Cardiac muscle cell (in vitro differentiated cells and primary cell): Measurements from ENCODE around the gene TUBB8. TPM values are rescaled to one million over a fixed set of nuclear protein-coding genes. Genes with fewer than 3 reads are reported as not detected.

Source experiments
- DNase-seq, 2 donors: peaks; one replicate each; pipeline versions ENCODE4 v3.0.0 to v3.0.0-alpha.2; 2010 to 2017; ENCODE audit warnings: low read depth in 1 of 2, low spot score in 1 of 2
- H3K27ac ChIP-seq: fragments of 200-600 bp; sonication (generic); 2 replicates; pipeline ENCODE4 v1.5.1; 2016
- H3K27me3 ChIP-seq: fragments of 200-600 bp; sonication (generic); 2 replicates; pipeline ENCODE4 v1.6.0; 2016; ENCODE audit warnings: control low read depth
- H3K36me3 ChIP-seq: fragments of 200-600 bp; sonication (generic); 2 replicates; pipeline ENCODE4 v1.5.1; 2016; ENCODE audit warnings: control low read depth
- H3K4me1 ChIP-seq: fragments of 200-600 bp; sonication (generic); 2 replicates; pipeline ENCODE4 v1.8.1; 2017; ENCODE audit warnings: low read depth, mild to moderate bottlenecking, mixed run types
- H3K4me3 ChIP-seq: fragments of 200-600 bp; sonication (generic); 2 replicates; pipeline ENCODE4 v1.5.1; 2016; ENCODE audit warnings: mild to moderate bottlenecking
- H3K9me3 ChIP-seq: fragments of 200-600 bp; sonication (generic); 2 replicates; pipeline ENCODE4 v1.5.1; 2017; ENCODE audit warnings: low read depth, mild to moderate bottlenecking, control low read depth
- polyA plus RNA-seq: library from polyadenylated mRNA; unstranded; fragments of >200 nt; fragmentation: Nextera tagmentation; extraction: Ambion mirVana; gene quantifications from 2 replicates; pipeline ENCODE4 v1.2.1, GENCODE V29; 2016
- total RNA-seq: library from RNA; depleted of rRNA; stranded (reverse); fragments of >200 nt; gene quantifications from 2 replicates; pipeline ENCODE4 v1.2.3, GENCODE V29; 2016
- TF ChIP-seq, protein P1 (sequence below): IDR thresholded peaks from 2 replicates; pipeline ENCODE4 v1.5.1; 2012; ENCODE audit warnings: low read depth, mild to moderate bottlenecking, low read length

TUBB8 gene
- total and polyA plus RNA-seq, 2 experiments from 2014 or later: 0.36 TPM; not detected in 1

DNA sequence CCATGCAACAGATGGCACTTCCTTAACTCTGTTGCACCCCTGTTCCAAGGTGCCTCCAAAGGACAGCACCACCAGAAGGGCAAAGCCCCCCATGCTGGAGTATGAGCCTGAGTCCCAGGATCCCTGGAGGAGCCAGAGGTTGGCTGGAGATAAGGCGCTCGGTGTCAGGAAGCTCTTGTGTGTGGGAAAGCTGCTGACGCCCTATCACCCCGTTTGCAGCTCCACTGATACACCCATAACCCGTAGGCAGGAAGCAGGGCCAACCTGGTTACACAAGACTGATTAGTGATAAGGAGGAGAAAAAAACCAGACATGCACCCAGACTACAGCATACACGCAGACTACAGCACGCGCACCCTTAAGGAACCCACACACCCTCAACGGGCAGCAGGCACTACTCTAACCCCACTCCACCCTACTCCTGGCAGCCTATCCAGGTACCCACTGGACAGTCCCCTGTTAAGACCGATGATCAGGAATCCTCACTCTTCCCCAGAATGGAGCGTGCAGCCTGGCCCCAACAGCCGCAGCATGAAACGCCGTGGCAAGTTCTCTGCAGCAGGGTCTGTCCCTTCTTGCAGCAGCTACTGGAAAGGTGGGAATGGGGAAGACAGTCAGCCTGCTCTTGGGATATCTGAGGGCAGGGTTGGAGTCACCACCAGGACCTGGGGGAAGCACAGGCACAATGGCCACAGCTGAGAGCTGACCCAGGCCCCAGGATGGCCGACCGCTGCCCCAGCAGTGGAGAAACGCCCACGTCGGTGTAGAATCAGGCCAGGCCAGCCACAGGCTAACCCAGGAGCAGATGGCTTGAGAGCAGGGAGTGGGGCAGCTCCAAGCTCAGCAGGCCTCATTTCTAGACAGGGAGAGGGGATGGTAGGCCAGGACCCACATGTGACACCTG lies 38.3 kb upstream of the TUBB8 start:
- DNase-seq: no peak
- no peaks in the 10 kb centered on the region for H3K4me1 ChIP-seq
- TF ChIP-seq, protein P1, sequence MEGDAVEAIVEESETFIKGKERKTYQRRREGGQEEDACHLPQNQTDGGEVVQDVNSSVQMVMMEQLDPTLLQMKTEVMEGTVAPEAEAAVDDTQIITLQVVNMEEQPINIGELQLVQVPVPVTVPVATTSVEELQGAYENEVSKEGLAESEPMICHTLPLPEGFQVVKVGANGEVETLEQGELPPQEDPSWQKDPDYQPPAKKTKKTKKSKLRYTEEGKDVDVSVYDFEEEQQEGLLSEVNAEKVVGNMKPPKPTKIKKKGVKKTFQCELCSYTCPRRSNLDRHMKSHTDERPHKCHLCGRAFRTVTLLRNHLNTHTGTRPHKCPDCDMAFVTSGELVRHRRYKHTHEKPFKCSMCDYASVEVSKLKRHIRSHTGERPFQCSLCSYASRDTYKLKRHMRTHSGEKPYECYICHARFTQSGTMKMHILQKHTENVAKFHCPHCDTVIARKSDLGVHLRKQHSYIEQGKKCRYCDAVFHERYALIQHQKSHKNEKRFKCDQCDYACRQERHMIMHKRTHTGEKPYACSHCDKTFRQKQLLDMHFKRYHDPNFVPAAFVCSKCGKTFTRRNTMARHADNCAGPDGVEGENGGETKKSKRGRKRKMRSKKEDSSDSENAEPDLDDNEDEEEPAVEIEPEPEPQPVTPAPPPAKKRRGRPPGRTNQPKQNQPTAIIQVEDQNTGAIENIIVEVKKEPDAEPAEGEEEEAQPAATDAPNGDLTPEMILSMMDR: no peak
- no peaks in the 10 kb centered on the region for H3K9me3 ChIP-seq
- no peaks in the 10 kb centered on the region for H3K36me3 ChIP-seq
- no peaks in the 10 kb centered on the region for H3K27me3 ChIP-seq
- no peak overlapping the region for H3K27ac ChIP-seq
- no peak overlapping the region for H3K4me3 ChIP-seq

DNA sequence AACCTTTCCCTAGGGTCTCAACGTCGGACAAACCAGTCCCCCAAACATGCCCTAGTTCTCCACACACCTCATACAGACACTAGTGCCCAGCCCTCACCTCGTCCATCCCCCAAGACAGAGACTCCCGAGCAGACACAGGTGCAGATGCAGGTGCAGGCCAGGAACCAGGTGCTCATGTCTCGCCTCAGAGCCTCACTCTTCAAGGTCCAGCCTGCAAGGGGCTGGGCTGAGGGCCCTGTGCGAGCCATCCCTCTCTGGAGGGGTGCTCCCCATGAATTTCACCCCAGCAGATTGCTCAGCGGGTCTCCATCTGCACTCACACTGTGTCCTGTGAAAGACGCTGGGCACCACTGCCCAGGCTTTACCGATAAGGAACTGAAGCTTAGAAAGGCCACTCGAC lies 36.9 kb upstream of the TUBB8 start:
- Histone ChIP-seq H3K27me3 (no peaks in the 10 kb centered on the region), H3K4me1 (no peaks in the 10 kb centered on the region), H3K9me3 (no peaks in the 10 kb centered on the region), H3K36me3 (no peaks in the 10 kb centered on the region), H3K4me3 (no peak overlapping the region), H3K27ac (no peak overlapping the region)
- TF ChIP-seq, protein P1: no peak
- no peak for DNase-seq

DNA sequence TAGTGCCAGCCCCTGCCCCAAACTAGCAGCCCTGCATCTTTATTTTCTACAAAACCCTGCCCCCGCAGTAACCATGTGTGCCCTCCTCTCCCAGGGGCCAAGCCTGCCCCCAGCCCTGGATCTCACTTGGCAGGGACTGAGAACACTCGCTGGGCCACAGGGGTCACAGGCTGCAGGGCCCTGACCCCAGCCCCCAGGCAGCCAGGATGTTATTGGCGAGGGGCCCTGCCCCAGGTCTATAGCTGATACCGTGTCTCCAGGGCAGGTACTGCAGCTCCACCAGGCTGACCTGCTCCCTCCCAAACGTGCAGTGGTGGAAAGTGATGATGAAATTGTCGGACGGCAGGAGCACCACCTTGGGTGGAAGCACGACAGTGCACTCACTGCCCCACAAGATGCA lies 35.9 kb upstream of the TUBB8 start:
- H3K9me3 ChIP-seq: no peaks in the 10 kb centered on the region
- DNase-seq: no peak
- H3K27ac ChIP-seq: no peak overlapping the region
- H3K27me3 ChIP-seq: no peaks in the 10 kb centered on the region
- H3K4me3 ChIP-seq: no peak overlapping the region
- H3K36me3 ChIP-seq: no peaks in the 10 kb centered on the region
- TF ChIP-seq, protein P1: no peak
- no peaks in the 10 kb centered on the region for H3K4me1 ChIP-seq

DNA sequence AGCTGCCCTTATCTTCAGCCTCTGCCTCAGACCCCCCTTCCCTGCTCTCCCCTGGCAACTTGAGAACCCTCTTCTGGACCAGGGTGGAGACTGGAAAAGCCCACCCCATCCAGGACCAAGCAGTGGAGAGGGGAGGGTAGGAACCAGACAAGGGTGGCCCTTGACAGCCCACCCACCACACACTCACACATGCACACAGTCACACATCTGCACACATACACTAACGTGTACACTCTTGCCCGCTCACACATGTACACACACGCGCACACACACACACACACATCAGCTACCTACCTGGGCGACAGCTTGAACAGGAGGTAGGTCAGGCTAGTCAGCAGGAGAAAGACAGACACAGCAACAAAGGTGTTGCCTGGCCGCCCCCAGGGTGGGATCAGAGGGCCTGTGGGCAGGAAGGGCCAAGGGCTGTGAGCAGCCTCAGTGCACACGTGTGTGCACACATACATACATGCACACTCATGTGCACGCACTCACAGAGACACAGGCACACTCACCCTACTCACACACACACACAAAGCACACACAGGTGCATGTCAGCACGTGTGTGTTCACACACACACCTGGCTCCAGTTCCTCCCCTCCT lies 34.9 kb upstream of the TUBB8 start:
- H3K27me3 ChIP-seq: no peaks in the 10 kb centered on the region
- H3K4me1 ChIP-seq: no peaks in the 10 kb centered on the region
- TF ChIP-seq, protein P1: no peak
- no peak overlapping the region for H3K27ac ChIP-seq
- DNase-seq: no peak
- no peaks in the 10 kb centered on the region for H3K36me3 ChIP-seq
- H3K9me3 ChIP-seq: no peaks in the 10 kb centered on the region
- H3K4me3 ChIP-seq: no peak overlapping the region

DNA sequence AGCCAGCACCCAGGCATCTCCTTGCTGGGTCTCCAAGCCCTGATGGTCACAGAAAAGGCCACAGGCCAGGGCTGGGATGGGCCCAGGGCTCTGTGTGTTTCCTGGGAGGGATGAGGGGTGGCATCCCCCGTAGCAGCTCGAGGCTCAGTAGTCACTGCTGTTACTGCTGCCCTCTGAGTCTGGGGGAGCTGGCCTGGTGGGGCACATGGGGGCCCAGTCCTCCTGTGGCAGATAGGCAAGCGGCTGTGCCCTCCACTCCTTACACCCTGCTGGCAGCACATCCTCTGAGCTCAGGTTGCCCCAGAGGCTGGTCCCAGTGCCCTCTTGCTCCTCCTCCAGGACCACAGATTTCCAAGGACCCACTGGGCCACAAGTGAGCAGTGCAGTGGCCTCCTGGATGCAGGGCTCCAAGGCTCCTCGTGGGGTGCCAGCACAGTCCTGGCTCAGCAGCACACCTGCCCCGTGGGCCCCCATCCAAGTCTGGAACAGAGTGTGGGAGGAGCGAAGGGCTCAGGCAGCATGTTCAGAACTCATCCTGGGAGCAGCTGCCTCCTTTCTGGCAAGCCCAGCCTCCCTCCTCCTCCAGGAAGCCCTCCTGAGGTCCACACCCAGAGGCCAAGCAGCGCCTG lies 31.5 kb upstream of the TUBB8 start:
- Histone ChIP-seq H3K4me3 (no peak overlapping the region), H3K9me3 (no peaks in the 10 kb centered on the region), H3K4me1 (no peaks in the 10 kb centered on the region), H3K27ac (no peak overlapping the region), H3K27me3 (peaks cover 10% of the 10 kb centered on the region), H3K36me3 (no peaks in the 10 kb centered on the region)
- TF ChIP-seq, protein P1: no peak
- no peak for DNase-seq
